SJCRH30 (cell line): ENCODE data around the gene HIBADH. TPM values are rescaled to one million over a fixed set of nuclear protein-coding genes. Genes with fewer than 3 reads are reported as not detected.

Source experiments
- DNase-seq, 2 experiments: peaks; one replicate each; pipeline ENCODE4 v3.0.0-alpha.2; 2015 to 2020
- H3K27ac ChIP-seq: fragments of 250-450 bp; sonication (Bioruptor Pico); 2 replicates; pipeline ENCODE4 v1.5.1; 2020; ENCODE audit warnings: mild to moderate bottlenecking, moderate library complexity
- H3K27me3 ChIP-seq: fragments of 250-450 bp; sonication (Bioruptor Pico); 2 replicates; pipeline ENCODE4 v1.5.1; 2020; ENCODE audit warnings: mild to moderate bottlenecking, moderate library complexity
- H3K36me3 ChIP-seq: fragments of 250-450 bp; sonication (Bioruptor Pico); 2 replicates; pipeline ENCODE4 v1.5.1; 2020; ENCODE audit warnings: mild to moderate bottlenecking, moderate library complexity
- H3K4me1 ChIP-seq: fragments of 250-450 bp; sonication (Bioruptor Pico); 2 replicates; pipeline ENCODE4 v1.5.1; 2020; ENCODE audit warnings: mild to moderate bottlenecking, moderate library complexity
- H3K4me3 ChIP-seq: fragments of 250-450 bp; sonication (Bioruptor Pico); 2 replicates; pipeline ENCODE4 v1.5.1; 2020; ENCODE audit warnings: mild to moderate bottlenecking, moderate library complexity
- H3K9me3 ChIP-seq: fragments of 250-450 bp; sonication (Bioruptor Pico); replicated peaks from 2 replicates; pipeline ENCODE4 v1.5.1; 2020; ENCODE audit warnings: mild to moderate bottlenecking, moderate library complexity
- total RNA-seq: library from RNA; depleted of rRNA; stranded (reverse); fragments of >200 nt; shearing (Covaris generic); gene quantifications from 2 replicates; pipeline ENCODE4 v1.2.3, GENCODE V29; 2014

HIBADH gene
- total RNA-seq, 1 experiment from 2014 or later = 41.6 TPM

GRCh38 chr7:27606270-27607209, 56.1 kb downstream of the HIBADH start:
- H3K9me3 ChIP-seq = peaks cover 3% of the 10 kb centered on the region
- H3K27ac ChIP-seq = no peak overlapping the region
- H3K36me3 ChIP-seq = no peaks in the 10 kb centered on the region
- H3K4me3 ChIP-seq = no peak overlapping the region
- peaks cover 19% of the 10 kb centered on the region for H3K4me1 ChIP-seq
- no peaks in the 10 kb centered on the region for H3K27me3 ChIP-seq
- DNase-seq = peak; percentile 19 to 44

DNA sequence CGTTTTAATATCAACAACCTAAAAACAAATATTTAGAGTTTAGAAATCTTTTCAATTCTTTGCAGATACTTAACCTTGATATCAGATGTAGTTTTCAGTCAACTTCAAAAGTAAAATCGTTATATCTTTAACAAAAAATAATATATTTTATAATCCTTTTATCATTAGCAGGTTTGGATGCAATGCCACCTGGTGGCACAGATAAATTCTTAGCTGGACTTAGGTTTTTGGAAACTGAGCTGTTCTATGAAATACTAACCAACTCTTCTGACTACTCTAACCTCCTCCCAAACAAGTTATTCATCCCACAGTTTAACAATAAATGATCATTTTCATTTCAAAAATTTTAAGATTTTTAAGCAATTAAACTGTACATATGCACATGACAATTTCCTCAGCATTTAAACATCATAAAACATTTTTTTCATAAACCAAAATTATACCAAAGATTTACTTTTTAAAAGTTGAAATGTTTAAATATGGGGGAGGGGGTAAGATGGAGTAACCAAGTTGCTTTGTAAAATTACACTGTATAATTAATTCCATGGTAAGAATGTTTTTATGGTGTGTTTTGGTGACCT, 56.9 kb downstream of the HIBADH start:
- peak in 1 of 2 experiments; percentile 36 for DNase-seq
- H3K27ac ChIP-seq = no peak overlapping the region
- H3K4me1 ChIP-seq = peaks cover 19% of the 10 kb centered on the region
- H3K36me3 ChIP-seq = no peaks in the 10 kb centered on the region; the same call in 1 of the 2 replicates
- H3K4me3 ChIP-seq = no peak overlapping the region
- peaks cover 3% of the 10 kb centered on the region for H3K9me3 ChIP-seq
- H3K27me3 ChIP-seq = no peaks in the 10 kb centered on the region

GRCh38 chr7:27605283-27605682, 57.4 kb downstream of the HIBADH start:
- Histone ChIP-seq H3K4me1 (peaks cover 19% of the 10 kb centered on the region), H3K27ac (no peak overlapping the region), H3K36me3 (no peaks in the 10 kb centered on the region; the same call in 1 of the 2 replicates), H3K9me3 (peaks cover 3% of the 10 kb centered on the region), H3K27me3 (no peaks in the 10 kb centered on the region), H3K4me3 (no peak overlapping the region)
- no peak for DNase-seq

DNA sequence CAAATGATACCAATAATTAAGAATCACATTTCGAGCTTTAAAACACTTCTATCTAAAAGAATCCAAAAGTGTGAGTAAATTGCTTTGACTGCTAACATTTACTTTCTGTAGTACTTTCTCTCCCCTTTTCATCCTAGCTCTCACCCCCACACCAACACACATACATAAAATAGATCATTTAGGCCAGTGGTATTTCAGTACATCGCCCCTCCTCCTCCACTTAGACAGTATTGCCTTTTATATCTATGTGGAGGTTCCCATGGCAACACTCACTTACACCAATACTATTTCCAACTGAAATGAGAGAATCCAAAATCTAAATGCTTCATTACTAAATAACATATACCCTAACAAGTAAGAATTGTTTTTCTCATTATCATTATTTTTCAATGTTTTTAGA, 58.9 kb downstream of the HIBADH start:
- Histone ChIP-seq H3K27ac (no peak overlapping the region), H3K36me3 (peaks cover 3% of the 10 kb centered on the region; the same call in 1 of the 2 replicates)

GRCh38 chr7:27602766-27603165, 59.9 kb downstream of the HIBADH start:
- H3K27me3 ChIP-seq = no peaks in the 10 kb centered on the region
- peaks cover 3% of the 10 kb centered on the region; the same call in 1 of the 2 replicates for H3K36me3 ChIP-seq
- no peak overlapping the region for H3K27ac ChIP-seq
- H3K4me3 ChIP-seq = no peak overlapping the region
- H3K9me3 ChIP-seq = peaks cover 3% of the 10 kb centered on the region
- no peak for DNase-seq
- peaks cover 10% of the 10 kb centered on the region for H3K4me1 ChIP-seq

More for the DNA sequence above, 58.9 kb downstream of the HIBADH start:
- Histone ChIP-seq H3K27me3 (no peaks in the 10 kb centered on the region), H3K9me3 (peaks cover 3% of the 10 kb centered on the region), H3K4me3 (no peak overlapping the region), H3K4me1 (peaks cover 13% of the 10 kb centered on the region)
- no peak for DNase-seq

DNA sequence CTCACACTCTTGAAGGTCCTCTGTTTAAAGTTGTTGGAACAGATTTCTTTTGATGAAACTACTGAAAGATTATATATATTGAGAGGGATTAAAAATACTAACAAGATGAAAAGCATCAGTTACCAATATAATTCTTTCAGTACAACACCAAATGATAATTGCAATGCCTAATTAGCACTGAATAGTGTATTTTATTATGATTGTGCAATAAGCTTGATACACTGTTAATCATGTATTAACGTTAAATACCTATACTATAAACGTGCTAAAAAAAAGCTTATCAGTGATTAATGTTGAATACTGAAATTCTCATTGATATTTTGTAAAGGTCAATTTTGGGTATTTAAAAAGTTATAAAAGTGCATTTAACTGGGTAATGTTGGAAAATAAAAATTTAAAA, 61.5 kb downstream of the HIBADH start:
- Histone ChIP-seq H3K36me3 (peaks cover 3% of the 10 kb centered on the region; the same call in 1 of the 2 replicates), H3K27ac (no peak overlapping the region), H3K4me1 (peaks cover 6% of the 10 kb centered on the region), H3K27me3 (no peaks in the 10 kb centered on the region), H3K9me3 (peaks cover 3% of the 10 kb centered on the region), H3K4me3 (no peak overlapping the region)
- no peak for DNase-seq

- Histone ChIP-seq H3K4me1 (no peaks in the 10 kb centered on the region), H3K27ac (no peak overlapping the region), H3K4me3 (no peak overlapping the region), H3K36me3 (peaks cover 3% of the 10 kb centered on the region; the same call in 1 of the 2 replicates), H3K9me3 (peaks cover 3% of the 10 kb centered on the region), H3K27me3 (no peaks in the 10 kb centered on the region)
- no peak for DNase-seq
Measured at GRCh38 chr7:27600247-27600646, 62.4 kb downstream of the HIBADH start.

GRCh38 chr7:27595009-27595408, 67.7 kb downstream of the HIBADH start:
- no peak overlapping the region for H3K27ac ChIP-seq
- no peaks in the 10 kb centered on the region for H3K4me1 ChIP-seq
- no peaks in the 10 kb centered on the region for H3K9me3 ChIP-seq
- no peak for DNase-seq
- no peaks in the 10 kb centered on the region for H3K27me3 ChIP-seq
- peaks cover 6% of the 10 kb centered on the region; the same call in 1 of the 2 replicates for H3K36me3 ChIP-seq
- no peak overlapping the region for H3K4me3 ChIP-seq

- Histone ChIP-seq H3K4me1 (no peaks in the 10 kb centered on the region), H3K36me3 (peaks cover 2% of the 10 kb centered on the region; the same call in 1 of the 2 replicates), H3K9me3 (no peaks in the 10 kb centered on the region), H3K27ac (no peak overlapping the region), H3K27me3 (no peaks in the 10 kb centered on the region), H3K4me3 (no peak overlapping the region)
- DNase-seq = no peak
Measured at GRCh38 chr7:27593226-27593625, 69.5 kb downstream of the HIBADH start.

DNA sequence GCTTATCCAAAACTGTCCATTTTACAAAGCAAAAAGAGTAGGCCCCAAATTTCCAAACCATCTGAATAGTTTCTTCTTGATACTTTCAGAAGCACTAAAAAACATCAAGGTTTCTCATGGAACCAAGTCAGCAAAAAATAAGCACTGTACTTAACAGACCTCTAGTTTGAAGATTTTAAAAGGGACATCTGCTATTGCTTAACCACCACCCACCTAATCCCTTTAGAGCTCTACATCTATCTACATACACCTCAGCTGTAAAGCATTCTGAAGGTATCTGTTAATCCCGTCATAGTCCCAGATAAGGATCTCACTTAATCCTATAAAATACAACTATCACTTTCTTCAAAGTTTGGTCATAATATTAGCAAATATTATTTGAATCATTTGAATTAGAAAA, 72.3 kb downstream of the HIBADH start:
- DNase-seq = no peak
- Histone ChIP-seq H3K27me3 (no peaks in the 10 kb centered on the region), H3K4me3 (no peak overlapping the region), H3K27ac (no peak overlapping the region), H3K9me3 (no peaks in the 10 kb centered on the region), H3K36me3 (0 out of 2 replicates have a peak, but pooled peaks cover 2% of the 10 kb centered on the region), H3K4me1 (no peaks in the 10 kb centered on the region)

GRCh38 chr7:27587429-27587828, 75.3 kb downstream of the HIBADH start:
- no peak overlapping the region for H3K4me3 ChIP-seq
- H3K9me3 ChIP-seq = no peaks in the 10 kb centered on the region
- H3K36me3 ChIP-seq = 0 out of 2 replicates have a peak, but pooled peaks cover 2% of the 10 kb centered on the region
- H3K4me1 ChIP-seq = no peaks in the 10 kb centered on the region
- no peak overlapping the region for H3K27ac ChIP-seq
- H3K27me3 ChIP-seq = no peaks in the 10 kb centered on the region
- DNase-seq = no peak

DNA sequence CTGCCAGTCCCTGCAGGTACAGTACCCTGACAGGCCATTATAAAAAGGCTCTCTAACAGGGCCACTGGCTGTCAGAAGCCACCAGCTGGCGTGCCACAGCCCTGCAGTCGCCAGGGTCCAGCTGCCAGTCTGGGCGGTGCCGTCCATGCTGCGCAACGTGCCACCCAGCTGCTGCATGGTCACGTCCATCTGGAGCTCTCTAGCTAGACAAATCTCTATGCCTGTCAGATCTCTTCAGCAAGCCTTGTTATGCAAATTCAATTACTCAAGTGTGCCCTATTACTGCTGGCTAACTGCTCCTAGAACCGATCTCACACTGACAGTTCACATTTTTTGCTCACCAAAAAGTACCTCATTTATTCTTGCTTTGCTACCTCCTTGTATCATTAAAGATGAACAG, 75.9 kb downstream of the HIBADH start:
- Histone ChIP-seq H3K4me3 (no peak overlapping the region), H3K27ac (no peak overlapping the region), H3K4me1 (no peaks in the 10 kb centered on the region), H3K9me3 (no peaks in the 10 kb centered on the region), H3K36me3 (no peaks in the 10 kb centered on the region), H3K27me3 (no peaks in the 10 kb centered on the region)
- DNase-seq = no peak

DNA sequence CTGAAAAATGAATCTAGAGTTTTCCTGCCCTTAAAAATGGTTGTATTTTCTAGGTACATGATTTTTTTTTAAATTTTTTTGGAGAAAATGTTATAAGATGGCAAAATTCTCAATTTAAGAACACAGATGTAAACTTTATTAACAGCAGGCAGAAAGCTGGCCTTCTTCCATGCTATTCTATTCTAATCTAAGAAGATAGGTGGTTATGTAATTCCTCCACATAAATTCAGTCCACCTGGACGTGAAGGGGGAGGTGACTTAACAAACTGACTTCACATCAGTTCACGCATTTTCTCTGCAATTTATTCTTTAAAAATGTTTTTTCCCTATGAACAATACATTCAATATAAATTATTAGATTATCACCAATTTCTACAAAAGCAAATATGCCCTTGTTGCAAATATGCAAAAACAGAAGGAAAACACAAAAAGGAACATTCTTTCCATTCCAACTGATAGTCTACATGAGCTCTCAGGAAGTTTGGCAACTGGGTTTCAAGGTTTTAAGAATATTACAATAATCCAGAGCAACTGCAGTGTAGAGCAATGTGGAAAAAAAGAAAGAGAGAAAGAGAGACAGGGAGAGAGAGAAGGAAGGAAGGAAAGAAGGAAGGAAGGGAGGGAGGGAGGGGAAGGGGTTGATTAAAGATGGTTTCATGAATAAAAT, 76.8 kb downstream of the HIBADH start:
- H3K27me3 ChIP-seq = no peaks in the 10 kb centered on the region
- no peak for DNase-seq
- H3K4me3 ChIP-seq = no peak overlapping the region
- no peaks in the 10 kb centered on the region for H3K4me1 ChIP-seq
- no peaks in the 10 kb centered on the region for H3K36me3 ChIP-seq
- no peak overlapping the region for H3K27ac ChIP-seq
- H3K9me3 ChIP-seq = no peaks in the 10 kb centered on the region

DNA sequence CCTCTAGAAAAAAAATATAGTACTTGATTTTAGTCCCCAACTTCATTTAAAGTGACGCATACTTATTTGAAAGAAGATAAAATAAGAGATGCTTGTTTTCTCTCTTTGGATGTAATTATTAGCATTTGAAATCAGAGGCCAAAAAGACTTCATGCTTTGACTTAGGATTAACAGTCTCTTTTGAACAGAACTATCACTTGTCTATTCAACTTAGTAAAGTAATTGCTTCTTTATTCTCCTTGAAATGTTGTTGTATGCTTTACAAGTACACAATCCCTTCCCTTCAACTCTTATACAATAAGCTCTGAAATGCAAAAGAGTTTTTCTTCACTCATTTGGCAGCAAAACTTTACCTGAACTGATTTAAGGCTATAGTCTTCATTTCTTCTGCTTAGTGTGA, 80.8 kb downstream of the HIBADH start:
- no peak for DNase-seq
- Histone ChIP-seq H3K4me1 (no peaks in the 10 kb centered on the region), H3K4me3 (no peak overlapping the region), H3K27ac (no peak overlapping the region), H3K27me3 (no peaks in the 10 kb centered on the region), H3K9me3 (no peaks in the 10 kb centered on the region), H3K36me3 (no peaks in the 10 kb centered on the region)

- Histone ChIP-seq H3K4me3 (no peak overlapping the region), H3K9me3 (no peaks in the 10 kb centered on the region), H3K27ac (no peak overlapping the region), H3K27me3 (no peaks in the 10 kb centered on the region), H3K4me1 (no peaks in the 10 kb centered on the region), H3K36me3 (no peaks in the 10 kb centered on the region)
- no peak for DNase-seq
Measured at GRCh38 chr7:27581119-27581518, 81.6 kb downstream of the HIBADH start.
